GDM1 (cell line): ENCODE results near the gene IL10RB.
A peak's percentile ranks its signal among the peaks of the same experiment; 100 is the strongest.

Experiments
- DNase-seq: peaks from one replicate; lab custom pipeline; 2025; lab: John Stamatoyannopoulos, UW

IL10RB gene

GRCh38 chr21:33267250-33267649, 1.1 kb downstream of the IL10RB start:
- no peak for DNase-seq

- DNase-seq = no peak
Observed at GRCh38 chr21:33268393-33268736, 2.2 kb downstream of the IL10RB start.

GRCh38 chr21:33268737-33269441, 2.7 kb downstream of the IL10RB start:
- DNase-seq = no peak

GRCh38 chr21:33270986-33271385, 4.8 kb downstream of the IL10RB start:
- no peak for DNase-seq

GRCh38 chr21:33273044-33273443, 6.9 kb downstream of the IL10RB start:
- DNase-seq = no peak

- no peak for DNase-seq
Observed at GRCh38 chr21:33278721-33279120, 12.6 kb downstream of the IL10RB start.

- no peak for DNase-seq
Observed at GRCh38 chr21:33279330-33279820, 13.2 kb downstream of the IL10RB start.

GRCh38 chr21:33281096-33281652, 15.0 kb downstream of the IL10RB start:
- DNase-seq = no peak

GRCh38 chr21:33283203-33283602, 17.0 kb downstream of the IL10RB start:
- no peak for DNase-seq

GRCh38 chr21:33286076-33286475, 19.9 kb downstream of the IL10RB start:
- DNase-seq = no peak

GRCh38 chr21:33286600-33287456, 20.7 kb downstream of the IL10RB start:
- no peak for DNase-seq

GRCh38 chr21:33289199-33289819, 23.1 kb downstream of the IL10RB start:
- DNase-seq = no peak

GRCh38 chr21:33290441-33290840, 24.3 kb downstream of the IL10RB start:
- no peak for DNase-seq

- no peak for DNase-seq
Observed at GRCh38 chr21:33291686-33292085, 25.5 kb downstream of the IL10RB start.

GRCh38 chr21:33292724-33293123, 26.6 kb downstream of the IL10RB start:
- no peak for DNase-seq

GRCh38 chr21:33293136-33293535, 27.0 kb downstream of the IL10RB start:
- DNase-seq = no peak

GRCh38 chr21:33293811-33294216, 27.6 kb downstream of the IL10RB start:
- no peak for DNase-seq

- no peak for DNase-seq
Observed at GRCh38 chr21:33296156-33296555, 30.0 kb downstream of the IL10RB start.

- DNase-seq = no peak
Observed at GRCh38 chr21:33299181-33299752, 33.1 kb downstream of the IL10RB start.

GRCh38 chr21:33300701-33301631, 34.8 kb downstream of the IL10RB start:
- peak; percentile 54 for DNase-seq

GRCh38 chr21:33301632-33302002, 35.5 kb downstream of the IL10RB start:
- DNase-seq = no peak
